ENCODE data around the gene MCIDAS. TPM values are rescaled to one million over a fixed set of nuclear protein-coding genes. Genes with fewer than 3 reads are reported as not detected.

Gene MCIDAS
- polyA plus RNA-seq, 1 donor (not counting 4 experiments of a cell fraction or from before 2014, with no cell fraction given): 0.03 TPM

DNA sequence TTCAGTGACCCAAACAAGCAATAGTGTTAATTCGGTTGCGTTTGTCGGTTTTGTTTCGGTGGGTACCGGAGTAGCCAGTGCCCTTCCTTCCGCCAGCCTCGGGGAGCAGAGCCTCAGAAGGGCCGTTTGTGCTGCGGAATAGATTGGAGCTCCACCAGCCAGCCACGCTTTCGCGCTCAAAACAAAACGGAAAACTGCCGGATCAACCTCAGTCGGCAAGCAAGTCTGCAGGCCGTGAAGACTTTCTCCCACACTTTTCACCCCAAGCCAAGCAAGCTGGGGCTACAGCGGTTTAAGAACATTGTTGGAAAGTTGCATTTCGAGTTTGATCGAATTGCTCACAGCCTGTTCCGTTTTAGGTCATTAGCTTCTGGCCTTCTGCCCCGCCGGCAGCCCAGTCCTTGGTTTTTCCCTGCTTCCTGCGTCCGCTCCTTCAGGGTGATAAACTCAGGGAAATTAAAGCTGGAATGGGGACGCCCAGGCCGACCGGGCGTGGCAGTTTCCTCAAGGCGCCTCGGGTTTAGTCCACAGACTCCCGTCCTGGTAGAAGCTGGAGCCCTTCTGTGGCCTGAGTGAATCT is 7.1 kb upstream of the MCIDAS start:
- Histone ChIP-seq H2AFZ (ENCODE audit: control insufficient read depth, low read length) (peak overlapping the region; percentile 94), H3K4me3 (ENCODE audit: control insufficient read depth in 2 of 3, extremely low read depth in 1 of 3, insufficient read depth in 2 of 3, low read depth in 1 of 3, low read length in 3 of 3) (peak overlapping the region; percentile 69 to 92 (median 84)), H3K27ac (ENCODE audit: control insufficient read depth, insufficient read depth, low read length) (peak overlapping the region; percentile 42), H3K9me1 (ENCODE audit: control insufficient read depth, extremely low read depth, insufficient read depth, low read length) (no peaks in the 10 kb centered on the region), H3K4me1 (ENCODE audit: control insufficient read depth, extremely low read depth, insufficient read depth, low read length) (peaks cover 15% of the 10 kb centered on the region), H4K20me1 (ENCODE audit: control insufficient read depth, extremely low read depth, insufficient read depth, low read length) (no peaks in the 10 kb centered on the region), H3K9me3 (ENCODE audit: control insufficient read depth, low read depth, low read length) (no peaks in the 10 kb centered on the region), H3K4me2 (ENCODE audit: control insufficient read depth, extremely low read depth, insufficient read depth, low read depth, low read length) (peak overlapping the region; percentile 91), H3K36me3 (ENCODE audit: control insufficient read depth in 2 of 2, extremely low read depth in 1 of 2, insufficient read depth in 2 of 2, low read length in 2 of 2) (peaks cover 0 to 2% of the 10 kb centered on the region in 2 experiments), H3K9ac (ENCODE audit: control insufficient read depth, extremely low read depth, insufficient read depth, low read length) (peak overlapping the region; percentile 51), H3K27me3 (ENCODE audit: control insufficient read depth, extremely low read depth, insufficient read depth, low read length) (peaks cover 10% of the 10 kb centered on the region), H3K79me2 (ENCODE audit: control insufficient read depth, insufficient read depth, low read length) (no peaks in the 10 kb centered on the region)
- DNase-seq (ENCODE audit: low read depth, low spot score) (no peak), FAIRE-seq (no peak)
- TF ChIP-seq EZH2 (IDR thresholded peaks at IDR 0.05; ENCODE audit: low read length): peak; percentile 59
- TF ChIP-seq, protein P1, sequence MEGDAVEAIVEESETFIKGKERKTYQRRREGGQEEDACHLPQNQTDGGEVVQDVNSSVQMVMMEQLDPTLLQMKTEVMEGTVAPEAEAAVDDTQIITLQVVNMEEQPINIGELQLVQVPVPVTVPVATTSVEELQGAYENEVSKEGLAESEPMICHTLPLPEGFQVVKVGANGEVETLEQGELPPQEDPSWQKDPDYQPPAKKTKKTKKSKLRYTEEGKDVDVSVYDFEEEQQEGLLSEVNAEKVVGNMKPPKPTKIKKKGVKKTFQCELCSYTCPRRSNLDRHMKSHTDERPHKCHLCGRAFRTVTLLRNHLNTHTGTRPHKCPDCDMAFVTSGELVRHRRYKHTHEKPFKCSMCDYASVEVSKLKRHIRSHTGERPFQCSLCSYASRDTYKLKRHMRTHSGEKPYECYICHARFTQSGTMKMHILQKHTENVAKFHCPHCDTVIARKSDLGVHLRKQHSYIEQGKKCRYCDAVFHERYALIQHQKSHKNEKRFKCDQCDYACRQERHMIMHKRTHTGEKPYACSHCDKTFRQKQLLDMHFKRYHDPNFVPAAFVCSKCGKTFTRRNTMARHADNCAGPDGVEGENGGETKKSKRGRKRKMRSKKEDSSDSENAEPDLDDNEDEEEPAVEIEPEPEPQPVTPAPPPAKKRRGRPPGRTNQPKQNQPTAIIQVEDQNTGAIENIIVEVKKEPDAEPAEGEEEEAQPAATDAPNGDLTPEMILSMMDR (optimal IDR thresholded peaks at IDR 0.05 in 1 of 3, IDR thresholded peaks at IDR 0.05 in 1 of 3, conservative IDR thresholded peaks at IDR 0.05 in 1 of 3; ENCODE audit: extremely low read depth in 1 of 3, insufficient read depth in 2 of 3, low read length in 3 of 3): no peak
- dilution Hi-C loops (cut with MboI; ENCODE audit: extremely low pct_ligation_motif_present, low sequenced_read_pairs): no loop called here

DNA sequence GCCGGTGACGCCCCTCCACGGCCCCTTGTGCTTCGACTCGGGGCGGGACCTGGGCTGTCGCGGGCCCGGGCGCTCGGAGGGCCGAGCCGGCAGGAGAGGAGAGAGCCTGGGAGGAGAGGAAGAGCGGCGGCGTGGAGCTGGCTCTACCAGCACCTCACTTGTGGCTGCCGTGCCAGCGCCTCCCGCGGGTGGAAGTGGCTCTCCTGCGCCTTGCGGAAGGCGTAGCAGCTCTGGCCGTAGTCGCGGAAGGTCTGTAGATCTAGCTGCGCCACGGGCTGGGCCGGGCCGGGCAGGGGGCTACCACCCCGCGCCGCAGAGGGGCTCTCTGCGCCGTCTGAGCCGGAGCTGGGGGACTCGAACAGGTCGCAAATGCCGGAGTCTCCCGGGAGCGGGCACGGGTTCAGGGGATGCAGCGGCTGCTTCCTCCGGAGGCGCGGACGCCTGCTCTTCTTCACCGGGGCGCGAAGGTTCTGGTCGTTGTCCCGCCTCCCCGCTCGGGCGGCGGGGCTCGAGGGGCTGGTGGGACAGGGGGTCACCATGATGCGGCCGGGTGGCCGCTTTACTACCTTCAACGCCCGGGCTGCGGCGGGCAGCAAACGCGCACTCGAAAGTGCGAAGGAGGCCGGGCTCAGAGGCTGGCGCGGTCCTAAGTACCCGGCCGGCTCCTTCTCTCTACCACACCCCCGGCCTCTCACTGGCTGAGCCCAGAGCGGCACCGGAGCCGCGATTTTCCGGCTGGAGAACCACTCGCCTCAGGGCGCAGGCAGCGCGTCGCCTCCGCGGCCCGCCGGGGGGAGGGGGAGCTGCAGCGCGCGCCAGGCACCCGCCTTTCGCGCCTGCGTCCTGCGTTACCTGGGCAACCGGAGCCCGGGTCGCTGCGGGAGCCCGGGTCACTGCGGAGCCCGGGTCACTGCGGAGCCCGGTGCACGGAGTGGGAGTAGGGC is 6.1 kb upstream of the MCIDAS start, which contains the start of gene CCNO:
Gene CCNO (minus strand): TSS at position 624 of the 944 bp plus-strand sequence. CDS start 85 bp downstream, at position 539.
- Histone ChIP-seq H3K27me3 (ENCODE audit: control insufficient read depth, extremely low read depth, insufficient read depth, low read length) (peaks cover 17% of the 10 kb centered on the region), H3K9me1 (ENCODE audit: control insufficient read depth, extremely low read depth, insufficient read depth, low read length) (no peaks in the 10 kb centered on the region), H3K79me2 (ENCODE audit: control insufficient read depth, insufficient read depth, low read length) (no peaks in the 10 kb centered on the region), H2AFZ (ENCODE audit: control insufficient read depth, low read length) (peak within 1 kb of the TSS; percentile 94), H3K4me3 (ENCODE audit: control insufficient read depth in 2 of 3, extremely low read depth in 1 of 3, insufficient read depth in 2 of 3, low read depth in 1 of 3, low read length in 3 of 3) (peak within 1 kb of the TSS; percentile 69 to 92 (median 84)), H3K9me3 (ENCODE audit: control insufficient read depth, low read depth, low read length) (no peaks in the 10 kb centered on the region), H3K9ac (ENCODE audit: control insufficient read depth, extremely low read depth, insufficient read depth, low read length) (peak within 1 kb of the TSS; percentile 71), H3K4me2 (ENCODE audit: control insufficient read depth, extremely low read depth, insufficient read depth, low read depth, low read length) (peak within 1 kb of the TSS; percentile 91), H4K20me1 (ENCODE audit: control insufficient read depth, extremely low read depth, insufficient read depth, low read length) (no peaks in the 10 kb centered on the region), H3K27ac (ENCODE audit: control insufficient read depth, insufficient read depth, low read length) (peak within 1 kb of the TSS; percentile 52), H3K36me3 (ENCODE audit: control insufficient read depth in 2 of 2, extremely low read depth in 1 of 2, insufficient read depth in 2 of 2, low read length in 2 of 2) (peaks cover 0 to 2% of the 10 kb centered on the region in 2 experiments), H3K4me1 (ENCODE audit: control insufficient read depth, extremely low read depth, insufficient read depth, low read length) (peaks cover 15% of the 10 kb centered on the region)
- no peak for FAIRE-seq
- no peak for TF ChIP-seq EZH2 (IDR thresholded peaks at IDR 0.05; ENCODE audit: low read length)
- TF ChIP-seq, protein P1 (optimal IDR thresholded peaks at IDR 0.05 in 1 of 3, IDR thresholded peaks at IDR 0.05 in 1 of 3, conservative IDR thresholded peaks at IDR 0.05 in 1 of 3; ENCODE audit: extremely low read depth in 1 of 3, insufficient read depth in 2 of 3, low read length in 3 of 3): peak in 2 of 3 experiments; percentile 23 to 25
- dilution Hi-C loops (cut with MboI; ENCODE audit: extremely low pct_ligation_motif_present, low sequenced_read_pairs): no loop called here
- no peak for DNase-seq (ENCODE audit: low read depth, low spot score)

Measured in keratinocyte (primary cell).